Stimulated activated naive CD8-positive, alpha-beta T cell treated with anti-CD3 and anti-CD28 coated beads, Interleukin-15, Interleukin-2, amounts not matched to agents 100 ng/mL and 50 ng/mL, for 24 hours (primary cell): ENCODE data around the gene NSG1.
"Not testable (repeated sequence)": the region's sequence is repeated elsewhere in the genome, so short reads cannot be mapped to it uniquely, and the experiment has no call there.

Experiments used
- H3K27ac Mint-ChIP-seq: one replicate; pipeline ENCODE4 v1.8.0; 2021; ENCODE audit warnings: mild to moderate bottlenecking, mixed read lengths
- H3K27me3 Mint-ChIP-seq: one replicate; pipeline ENCODE4 v1.8.0; 2021; ENCODE audit warnings: mixed read lengths
- H3K36me3 Mint-ChIP-seq: one replicate; pipeline ENCODE4 v1.8.0; 2021; ENCODE audit warnings: low read depth, mixed read lengths
- H3K4me1 Mint-ChIP-seq: one replicate; pipeline ENCODE4 v1.8.0; 2021; ENCODE audit warnings: low read depth, mixed read lengths
- H3K4me3 Mint-ChIP-seq: one replicate; pipeline ENCODE4 v1.8.0; 2021; ENCODE audit warnings: mild to moderate bottlenecking, mixed read lengths
- H3K9me3 Mint-ChIP-seq: one replicate; pipeline ENCODE4 v1.8.0; 2021; ENCODE audit warnings: mixed read lengths

NSG1 gene

DNA sequence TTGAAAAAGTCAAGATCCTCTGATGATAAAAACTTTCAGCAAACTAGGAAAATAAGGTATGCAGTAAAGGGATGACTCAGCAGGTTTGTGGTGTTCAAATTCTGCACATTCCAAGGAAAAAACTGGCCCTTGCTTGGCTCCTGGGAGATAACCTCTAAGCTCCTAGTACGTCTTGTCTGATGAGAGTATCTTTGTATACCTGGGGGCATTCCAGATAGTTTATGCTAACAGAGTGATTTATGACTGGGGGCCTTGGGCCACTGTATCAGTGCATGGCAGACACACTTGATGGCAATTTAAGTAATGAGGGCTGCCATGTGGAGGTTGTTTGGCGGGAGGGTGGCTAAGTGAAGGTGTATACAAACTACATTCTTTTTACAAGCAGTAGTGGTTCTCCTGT, 56.9 kb downstream of the NSG1 start:
- Mint-ChIP-seq H3K4me3 (no peak overlapping the region), H3K4me1 (peaks cover 4% of the 10 kb centered on the region), H3K27ac (no peak overlapping the region), H3K27me3 (no peaks in the 10 kb centered on the region), H3K9me3 (no peaks in the 10 kb centered on the region), H3K36me3 (peaks cover 13% of the 10 kb centered on the region)

DNA sequence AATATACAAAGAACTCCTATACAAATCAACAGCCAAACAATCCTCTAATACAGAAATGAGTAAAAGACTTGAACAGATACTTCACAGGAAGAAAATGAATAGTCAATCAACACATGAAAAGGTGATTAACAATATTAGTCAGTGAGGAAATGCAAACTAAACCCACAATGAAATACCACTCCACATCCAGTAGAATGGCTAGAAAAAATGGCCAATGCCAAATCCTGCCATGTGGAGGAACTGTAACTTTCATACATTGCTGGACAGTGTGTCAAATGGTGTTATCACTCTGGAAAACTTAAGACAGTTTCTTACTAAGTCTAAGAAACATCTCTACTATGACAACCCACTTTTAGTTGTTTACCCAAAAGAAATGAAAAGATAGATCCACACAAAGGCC, 59.5 kb downstream of the NSG1 start:
- Mint-ChIP-seq H3K4me1 (peaks cover 4% of the 10 kb centered on the region), H3K27ac (no peak overlapping the region), H3K36me3 (peaks cover 13% of the 10 kb centered on the region), H3K4me3 (no peak overlapping the region), H3K9me3 (no peaks in the 10 kb centered on the region), H3K27me3 (no peaks in the 10 kb centered on the region)

DNA sequence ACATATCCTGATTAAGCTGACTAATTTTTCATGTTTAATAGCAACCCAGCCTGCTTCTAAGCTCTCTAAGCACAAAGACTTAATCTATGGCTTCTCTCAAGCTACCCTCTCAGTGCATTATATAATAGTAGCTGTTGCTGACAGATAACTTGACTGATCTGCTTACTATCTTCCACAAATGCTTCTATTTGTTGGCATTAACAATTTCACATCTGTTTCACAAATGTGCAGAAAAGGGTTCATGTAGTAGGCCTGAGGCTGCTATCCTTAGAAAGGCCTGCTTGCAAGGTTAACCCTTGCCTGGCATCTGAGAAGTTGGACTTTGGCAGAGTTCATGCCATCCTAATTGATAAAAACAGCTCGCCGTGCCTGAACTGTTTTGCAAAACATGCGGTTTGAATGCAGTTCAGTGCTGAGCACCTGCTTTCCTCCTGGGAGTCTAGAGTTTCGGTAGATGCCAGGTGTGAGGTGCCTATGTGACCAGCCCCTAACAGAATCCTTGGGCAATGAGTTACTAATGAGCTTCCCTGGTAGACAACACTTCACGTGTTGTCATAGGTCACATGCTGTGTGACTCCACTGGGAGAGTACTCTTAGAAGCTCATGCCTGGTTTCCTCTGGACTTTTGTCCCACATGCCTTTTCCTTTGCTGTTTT, 68.4 kb downstream of the NSG1 start:
- Mint-ChIP-seq H3K4me1 (peaks cover 9% of the 10 kb centered on the region), H3K9me3 (no peaks in the 10 kb centered on the region), H3K4me3 (no peak overlapping the region), H3K36me3 (peaks cover 63% of the 10 kb centered on the region), H3K27me3 (no peaks in the 10 kb centered on the region), H3K27ac (no peak overlapping the region)

DNA sequence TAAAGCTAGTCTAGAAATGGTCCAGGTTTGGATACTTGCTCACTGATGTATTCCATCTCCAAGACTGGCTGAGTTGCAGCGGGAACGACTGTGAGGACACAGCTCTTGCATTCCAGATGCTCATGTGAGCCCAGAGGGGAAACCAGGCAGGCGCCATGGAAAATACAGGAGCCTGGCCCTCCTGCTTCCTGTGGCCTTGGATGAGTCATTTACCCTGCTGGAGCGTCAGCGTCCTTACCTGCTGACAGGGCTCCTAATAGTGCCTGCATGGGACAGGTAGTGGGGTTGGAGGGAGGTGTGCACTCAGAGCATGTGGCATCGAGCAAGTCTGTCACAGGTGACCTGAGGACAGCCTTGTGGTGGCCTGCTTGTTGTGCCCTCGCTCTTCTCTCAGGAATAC, 69.4 kb downstream of the NSG1 start:
- Mint-ChIP-seq H3K27ac (no peak overlapping the region), H3K27me3 (no peaks in the 10 kb centered on the region), H3K9me3 (no peaks in the 10 kb centered on the region), H3K4me1 (peaks cover 19% of the 10 kb centered on the region), H3K36me3 (peaks cover 63% of the 10 kb centered on the region), H3K4me3 (no peak overlapping the region)

DNA sequence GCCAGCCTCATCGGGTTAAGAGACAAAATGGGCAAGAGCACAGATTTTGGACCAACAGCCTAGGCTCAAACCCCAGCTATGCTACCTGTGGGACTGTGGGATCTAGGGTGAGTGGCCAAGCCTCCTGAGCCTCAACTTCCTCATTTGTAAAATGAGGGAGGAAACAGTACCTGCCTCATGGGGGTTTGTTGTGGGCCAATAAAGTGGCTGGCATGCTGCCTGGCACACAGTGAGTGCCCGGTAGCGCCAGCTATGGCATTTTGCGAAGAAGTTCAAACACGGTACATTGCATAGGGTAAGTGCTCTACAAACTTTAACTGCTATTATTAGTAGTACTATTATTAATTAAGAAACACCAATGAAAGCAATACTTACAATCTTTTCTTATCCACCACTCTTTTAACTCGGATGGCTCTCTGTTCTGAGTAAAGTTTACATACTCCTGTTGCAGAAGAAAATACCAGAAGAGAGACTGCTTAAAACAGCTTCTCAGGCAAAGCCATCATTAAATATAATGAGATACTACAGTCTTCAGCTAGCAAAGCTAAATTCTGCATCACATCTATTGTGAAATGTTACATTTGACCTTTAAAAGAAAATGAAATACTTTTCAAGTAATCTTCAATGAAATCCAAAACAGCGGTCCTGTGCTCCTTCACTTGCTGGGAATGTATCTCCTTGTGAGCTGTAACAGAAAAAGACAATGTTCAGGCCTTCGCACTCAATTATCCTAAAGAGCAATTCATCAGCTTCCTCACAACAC, 70.1 kb downstream of the NSG1 start:
- Mint-ChIP-seq H3K36me3 (peaks cover 60% of the 10 kb centered on the region), H3K27me3 (no peaks in the 10 kb centered on the region), H3K9me3 (no peaks in the 10 kb centered on the region), H3K27ac (no peak overlapping the region), H3K4me1 (peaks cover 26% of the 10 kb centered on the region), H3K4me3 (no peak overlapping the region)

DNA sequence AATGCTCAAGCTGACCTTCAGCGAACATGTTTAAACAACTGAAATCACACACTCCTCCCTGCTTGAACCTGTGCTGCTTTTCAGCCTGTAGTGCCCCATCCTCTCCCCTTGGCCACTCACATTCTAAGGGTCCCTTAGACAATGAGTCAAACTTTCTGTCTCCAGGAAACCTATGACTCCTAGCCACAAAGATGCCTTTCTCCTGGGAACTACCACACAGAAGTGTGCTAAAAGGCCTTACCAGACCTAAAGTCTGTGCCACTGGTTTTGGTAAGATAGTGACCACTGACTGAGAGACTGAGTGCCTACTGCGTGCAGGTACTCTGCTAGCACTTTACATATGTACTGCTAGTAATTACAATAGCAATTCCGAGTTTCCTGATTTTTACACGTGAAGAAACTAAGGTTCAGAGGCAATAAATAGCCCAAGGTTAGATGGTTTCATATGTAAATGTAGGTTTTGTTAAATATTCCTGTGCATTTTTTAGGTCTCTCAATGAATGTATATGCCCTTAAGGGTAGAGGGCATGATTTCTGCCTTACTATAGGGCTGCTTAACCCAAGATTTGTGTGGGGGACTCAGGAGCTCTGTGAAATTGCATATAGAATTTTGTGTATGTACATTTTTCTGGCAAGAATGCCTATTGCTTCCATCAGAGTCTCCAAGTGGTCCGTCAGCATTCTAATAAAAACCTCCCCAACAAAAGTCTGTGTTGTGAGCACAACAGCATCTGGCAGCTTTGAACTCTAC, 71.1 kb downstream of the NSG1 start:
- Mint-ChIP-seq H3K9me3 (no peaks in the 10 kb centered on the region), H3K27me3 (no peaks in the 10 kb centered on the region), H3K27ac (peak overlapping the region; percentile 47), H3K36me3 (peaks cover 56% of the 10 kb centered on the region), H3K4me1 (peaks cover 35% of the 10 kb centered on the region), H3K4me3 (no peak overlapping the region)

DNA sequence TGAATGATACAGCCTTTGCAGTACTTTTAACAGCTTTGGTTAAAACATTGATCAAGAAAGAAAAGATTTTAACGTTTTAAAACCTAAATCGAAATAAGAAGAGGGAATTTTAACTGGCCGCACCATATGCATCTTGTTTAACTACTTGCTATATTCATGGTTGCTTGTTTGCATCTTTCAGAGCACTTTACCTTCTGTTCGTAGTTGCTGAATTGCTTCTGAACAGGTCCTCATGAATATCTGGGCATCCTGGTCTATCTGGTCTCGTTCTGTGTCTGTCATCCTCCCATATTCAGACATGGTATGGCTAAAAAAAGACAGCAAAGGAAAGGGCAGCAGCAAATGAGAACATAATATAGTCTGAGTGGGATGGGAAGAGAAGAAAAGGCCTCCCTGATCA, 72.3 kb downstream of the NSG1 start:
- Mint-ChIP-seq H3K9me3 (no peaks in the 10 kb centered on the region), H3K4me3 (no peak overlapping the region), H3K36me3 (peaks cover 48% of the 10 kb centered on the region), H3K27me3 (no peaks in the 10 kb centered on the region), H3K4me1 (peaks cover 41% of the 10 kb centered on the region), H3K27ac (no peak overlapping the region)

DNA sequence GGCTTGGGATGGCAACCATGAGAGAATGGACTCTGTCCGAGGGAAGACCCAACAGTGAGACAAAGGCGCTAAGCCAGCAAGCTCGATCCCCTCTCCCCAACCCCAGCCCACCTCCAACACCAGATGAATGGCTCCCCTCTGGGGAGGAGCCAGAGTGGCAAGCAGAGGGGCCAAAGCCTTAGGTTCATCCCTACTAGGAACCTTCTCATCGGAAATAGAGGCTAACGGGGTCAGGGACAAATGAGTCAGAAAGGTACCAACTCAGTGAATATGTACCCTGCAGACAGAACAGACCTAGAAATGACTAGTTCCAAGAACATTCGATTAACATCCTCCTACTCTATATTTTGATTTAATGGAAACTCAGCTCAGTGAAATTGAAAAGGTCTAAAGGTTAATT, 73.9 kb downstream of the NSG1 start:
- Mint-ChIP-seq H3K27me3 (no peaks in the 10 kb centered on the region), H3K36me3 (peaks cover 51% of the 10 kb centered on the region), H3K4me1 (peaks cover 44% of the 10 kb centered on the region), H3K4me3 (no peak overlapping the region), H3K27ac (peak overlapping the region; percentile 68), H3K9me3 (peaks cover 8% of the 10 kb centered on the region)

DNA sequence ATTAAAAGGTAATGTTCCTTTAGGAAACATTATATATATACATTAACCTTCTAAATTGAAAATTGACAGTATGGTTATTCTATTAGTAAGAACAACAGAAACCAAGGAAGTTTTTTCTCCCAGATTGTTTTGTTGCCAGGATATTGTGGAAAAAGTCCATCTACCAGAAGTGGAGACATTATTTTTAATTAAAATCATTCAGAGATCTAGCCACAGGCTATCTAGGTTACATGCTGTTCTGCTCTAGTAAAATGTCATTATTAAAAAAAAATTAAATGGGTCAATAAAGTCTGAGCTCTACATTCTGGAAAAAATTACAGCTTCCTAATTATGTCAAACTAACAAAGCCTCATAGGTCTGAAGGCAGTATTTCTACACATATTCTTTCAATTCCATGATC, 74.3 kb downstream of the NSG1 start:
- Mint-ChIP-seq H3K27me3 (no peaks in the 10 kb centered on the region), H3K27ac (peak overlapping the region; percentile 80), H3K4me1 (peaks cover 44% of the 10 kb centered on the region), H3K36me3 (peaks cover 56% of the 10 kb centered on the region), H3K9me3 (peaks cover 12% of the 10 kb centered on the region), H3K4me3 (no peak overlapping the region)

DNA sequence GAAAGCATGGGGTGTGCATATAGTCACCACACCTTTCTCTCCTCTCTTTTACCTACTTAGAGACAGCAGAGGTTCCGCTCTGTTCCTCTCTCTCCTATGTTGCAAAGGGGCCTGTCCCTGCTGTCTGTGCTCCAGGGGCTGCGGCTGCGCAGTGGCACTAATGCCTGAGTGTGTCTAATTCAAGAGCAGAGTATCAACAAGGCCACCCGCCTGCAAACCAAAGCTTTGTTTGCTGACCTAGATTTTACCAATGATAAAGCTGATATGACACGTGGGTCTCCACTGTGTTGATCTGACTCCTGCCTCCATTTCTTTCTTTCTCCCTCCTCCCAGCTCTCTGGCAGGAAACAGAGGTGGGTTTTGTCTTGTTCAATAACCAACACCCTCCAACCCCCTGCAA, 74.9 kb downstream of the NSG1 start:
- Mint-ChIP-seq H3K36me3 (peaks cover 57% of the 10 kb centered on the region), H3K27ac (peak overlapping the region; percentile 80), H3K9me3 (peaks cover 17% of the 10 kb centered on the region), H3K4me3 (peak overlapping the region; percentile 42), H3K27me3 (no peaks in the 10 kb centered on the region), H3K4me1 (peaks cover 44% of the 10 kb centered on the region)

DNA sequence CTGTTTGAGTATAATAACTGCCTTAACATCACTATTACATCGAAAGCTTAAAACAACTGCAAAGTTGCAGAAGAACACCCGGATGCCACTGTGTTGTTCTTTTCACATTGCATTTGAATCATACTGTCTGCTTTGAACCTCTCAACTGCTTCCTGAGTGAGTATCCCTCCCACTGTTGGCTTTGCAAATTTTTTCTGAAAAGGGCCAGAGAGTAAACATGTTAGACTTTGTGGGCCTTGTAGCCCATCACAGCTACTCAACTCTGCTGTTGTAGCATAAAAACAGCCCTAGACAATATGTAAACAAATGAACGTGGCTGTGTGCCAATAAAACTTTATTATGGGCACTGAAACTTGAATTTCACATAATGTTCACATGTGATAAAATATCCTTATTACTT, 76.1 kb downstream of the NSG1 start:
- Mint-ChIP-seq H3K27ac (no peak overlapping the region), H3K27me3 (no peaks in the 10 kb centered on the region), H3K36me3 (peaks cover 58% of the 10 kb centered on the region), H3K4me3 (no peak overlapping the region), H3K4me1 (peaks cover 41% of the 10 kb centered on the region), H3K9me3 (peaks cover 17% of the 10 kb centered on the region)

DNA sequence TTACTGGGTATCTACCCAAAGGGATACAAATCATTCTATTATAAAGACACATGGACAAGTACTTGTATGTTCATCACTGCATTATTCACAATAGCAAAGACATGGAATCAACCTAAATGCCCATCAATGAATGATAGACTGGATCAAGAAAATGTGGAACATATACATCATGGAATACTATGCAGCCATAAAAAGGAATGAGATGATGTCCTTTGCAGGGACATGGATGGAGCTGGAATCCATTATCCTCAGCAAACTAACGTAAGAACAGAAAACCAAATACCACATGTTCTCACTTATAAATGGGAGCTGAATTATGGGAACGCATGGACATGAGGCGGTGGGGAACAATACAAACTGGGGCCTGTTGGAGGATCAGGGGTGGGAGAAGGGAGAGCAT, 78.3 kb downstream of the NSG1 start:
- H3K36me3 Mint-ChIP-seq: peaks cover 65% of the 10 kb centered on the region
- H3K27me3 Mint-ChIP-seq: not testable (repeated sequence)

More for the DNA sequence above, 78.3 kb downstream of the NSG1 start:
- not testable (repeated sequence) for H3K27ac Mint-ChIP-seq, H3K4me3 Mint-ChIP-seq
- H3K4me1 Mint-ChIP-seq: peaks cover 36% of the 10 kb centered on the region
- peaks cover 17% of the 10 kb centered on the region for H3K9me3 Mint-ChIP-seq
